Mucosa of descending colon (tissue), 3 donors: ENCODE results near the gene PDLIM1. TPM values are rescaled to one million over a fixed set of nuclear protein-coding genes. Genes with fewer than 3 reads are reported as not detected.

Source experiments
- ATAC-seq: fragments of 200-7000 bp; cut with Tn5 transposase; one replicate; pipeline ENCODE4 v1.9.1; 2020; ENCODE audit warnings: mild to moderate bottlenecking, moderate library complexity
- DNase-seq, 3 donors: peaks; one replicate each; pipeline ENCODE4 v3.0.0-alpha.2; 2020
- H3K36me3 ChIP-seq: fragments of 200-600 bp; one replicate; pipeline ENCODE4 v1.8.0; 2021; ENCODE audit warnings: low read depth, mild to moderate bottlenecking
- H3K4me1 ChIP-seq: fragments of 200-600 bp; one replicate; pipeline ENCODE4 v1.8.0; 2021; ENCODE audit warnings: low read depth, mild to moderate bottlenecking
- H3K4me3 ChIP-seq: fragments of 200-600 bp; one replicate; pipeline ENCODE4 v1.8.0; 2021; ENCODE audit warnings: mild to moderate bottlenecking
- H3K9me3 ChIP-seq: fragments of 200-600 bp; one replicate; pipeline ENCODE4 v1.8.0; 2021; ENCODE audit warnings: mild to moderate bottlenecking
- intact Hi-C, 2 donors: fragments of 100-400 bp; cut with DNase I in 1 of 2; cut with micrococcal nuclease in 1 of 2; formaldehyde crosslinking; loops; one replicate each; pipeline versions ENCODE4 v1.11.0 to v1.11.1; 2022; cut with DNase I, micrococcal nuclease
- total RNA-seq, 3 donors: library from RNA; stranded (reverse); fragmentation: NEBNext Ultra II Directional in 2 of 3; extraction: Animal tissue kit (Norgen Biotek cat#: 25700) in 2 of 3; gene quantifications; one replicate each; pipeline versions ENCODE4 v1.2.1 to v1.2.4, GENCODE V29; 2021 to 2023
- TF ChIP-seq, protein P1 (sequence below): fragments of 200-600 bp; IDR thresholded peaks from one replicate; pipeline ENCODE4 v1.8.0; 2022; ENCODE audit warnings: antibody characterized with exemption, mild to moderate bottlenecking
- donor health status: DM: no; HTN: no; CAD: no; lungs with moderate emphysema.
- donor health status: DM: no; HTN: no; CAD: no.
- donor health status: DM: no; HTN: yes; CAD: no.

PDLIM1 gene
- total RNA-seq, 3 donors from 2014 or later = 177 to 434 (median 373) TPM

DNA sequence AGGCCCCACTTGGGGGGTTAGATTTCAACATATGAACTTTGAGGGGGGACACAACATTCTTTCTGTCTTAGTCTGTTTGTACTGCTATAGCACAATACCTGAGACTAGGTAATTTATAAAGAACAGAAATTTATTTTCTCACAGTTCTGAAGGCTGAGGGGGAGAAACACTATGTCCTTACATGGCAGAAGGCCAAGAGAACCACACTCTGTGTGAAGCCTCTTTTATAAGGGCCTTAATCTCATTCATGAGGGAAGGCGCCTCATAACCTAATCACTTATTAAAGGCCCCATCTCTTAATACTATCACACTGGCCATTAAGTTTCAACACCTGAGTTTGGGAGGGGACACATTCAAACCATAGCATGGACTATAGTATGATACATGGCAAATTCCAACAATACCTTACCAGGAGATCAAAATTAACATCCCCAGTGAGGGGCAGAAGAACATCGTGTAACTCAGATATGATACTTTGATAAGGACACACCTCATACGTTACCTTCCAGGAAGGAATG is 9.3 kb upstream of the PDLIM1 start:
- ATAC-seq = no peak
- Histone ChIP-seq H3K4me1 (peaks cover 18% of the 10 kb centered on the region), H3K36me3 (no peaks in the 10 kb centered on the region), H3K4me3 (no peak overlapping the region), H3K9me3 (no peaks in the 10 kb centered on the region)
- TF ChIP-seq, protein P1, sequence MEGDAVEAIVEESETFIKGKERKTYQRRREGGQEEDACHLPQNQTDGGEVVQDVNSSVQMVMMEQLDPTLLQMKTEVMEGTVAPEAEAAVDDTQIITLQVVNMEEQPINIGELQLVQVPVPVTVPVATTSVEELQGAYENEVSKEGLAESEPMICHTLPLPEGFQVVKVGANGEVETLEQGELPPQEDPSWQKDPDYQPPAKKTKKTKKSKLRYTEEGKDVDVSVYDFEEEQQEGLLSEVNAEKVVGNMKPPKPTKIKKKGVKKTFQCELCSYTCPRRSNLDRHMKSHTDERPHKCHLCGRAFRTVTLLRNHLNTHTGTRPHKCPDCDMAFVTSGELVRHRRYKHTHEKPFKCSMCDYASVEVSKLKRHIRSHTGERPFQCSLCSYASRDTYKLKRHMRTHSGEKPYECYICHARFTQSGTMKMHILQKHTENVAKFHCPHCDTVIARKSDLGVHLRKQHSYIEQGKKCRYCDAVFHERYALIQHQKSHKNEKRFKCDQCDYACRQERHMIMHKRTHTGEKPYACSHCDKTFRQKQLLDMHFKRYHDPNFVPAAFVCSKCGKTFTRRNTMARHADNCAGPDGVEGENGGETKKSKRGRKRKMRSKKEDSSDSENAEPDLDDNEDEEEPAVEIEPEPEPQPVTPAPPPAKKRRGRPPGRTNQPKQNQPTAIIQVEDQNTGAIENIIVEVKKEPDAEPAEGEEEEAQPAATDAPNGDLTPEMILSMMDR = no peak
- intact Hi-C loops = no loop called here
- DNase-seq = no peak

DNA sequence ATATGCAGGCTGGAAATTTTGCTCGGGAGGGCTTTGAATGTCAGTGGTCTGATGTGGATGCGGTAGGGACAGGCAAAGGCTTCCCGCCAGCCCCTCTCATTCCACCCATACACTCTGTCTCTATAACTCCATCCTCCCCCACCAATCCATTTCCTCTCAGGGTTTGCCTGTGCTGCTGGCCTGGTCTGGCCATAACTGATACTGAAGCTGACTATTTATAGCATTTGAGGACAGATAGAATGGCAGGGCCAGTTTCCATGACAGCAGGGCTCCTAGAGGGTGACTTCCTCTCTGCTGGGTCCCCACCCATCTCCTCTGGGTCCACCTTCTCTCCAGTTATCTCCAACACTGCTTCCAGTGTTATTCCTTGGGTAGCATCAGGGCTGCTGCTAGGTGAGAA is 6.6 kb upstream of the PDLIM1 start:
- TF ChIP-seq, protein P1 = no peak
- ATAC-seq = no peak
- intact Hi-C loops = no loop called here

GRCh38 chr10:95296764-95297163 is 6.0 kb upstream of the PDLIM1 start:
- Histone ChIP-seq H3K9me3 (no peaks in the 10 kb centered on the region), H3K36me3 (no peaks in the 10 kb centered on the region), H3K4me3 (no peak overlapping the region), H3K4me1 (peaks cover 18% of the 10 kb centered on the region)
- intact Hi-C loops = no loop called here
- no peak for ATAC-seq
- TF ChIP-seq, protein P1 = no peak
- DNase-seq = no peak

More for the DNA sequence above, 6.6 kb upstream of the PDLIM1 start:
- Histone ChIP-seq H3K4me1 (peaks cover 18% of the 10 kb centered on the region), H3K4me3 (no peak overlapping the region), H3K36me3 (no peaks in the 10 kb centered on the region), H3K9me3 (no peaks in the 10 kb centered on the region)
- no peak for DNase-seq

GRCh38 chr10:95295031-95295755 is 4.4 kb upstream of the PDLIM1 start:
- Histone ChIP-seq H3K4me3 (no peak overlapping the region), H3K36me3 (no peaks in the 10 kb centered on the region), H3K4me1 (peaks cover 23% of the 10 kb centered on the region), H3K9me3 (no peaks in the 10 kb centered on the region)
- peak; percentile 68 for ATAC-seq
- TF ChIP-seq, protein P1 = no peak
- DNase-seq = peak; percentile 75 to 87 (median 81)
- intact Hi-C loops = no loop called here

GRCh38 chr10:95293631-95294030 is 2.8 kb upstream of the PDLIM1 start:
- H3K4me1 ChIP-seq = peaks cover 23% of the 10 kb centered on the region
- H3K9me3 ChIP-seq = no peaks in the 10 kb centered on the region
- H3K36me3 ChIP-seq = no peaks in the 10 kb centered on the region
- intact Hi-C loops = no loop called here
- no peak for DNase-seq
- TF ChIP-seq, protein P1 = no peak
- no peak for ATAC-seq
- H3K4me3 ChIP-seq = no peak overlapping the region
